OCI-LY3 (cell line): ENCODE measurements around the gene CYP2F1.

Source experiments
- EZH2phosphoT487 ChIP-seq: fragments of 200-600 bp; shearing (Covaris generic); IDR thresholded peaks from 2 replicates; pipeline ENCODE4 v1.6.1; 2018; ENCODE audit warnings: antibody characterized with exemption, mixed run types, low read depth
- TF ChIP-seq, protein P1 (sequence below): fragments of 200-600, 300-600 bp; sonication (generic); IDR thresholded peaks from 2 replicates; pipeline ENCODE4 v1.5.1; 2014; ENCODE audit warnings: antibody characterized with exemption, low read length, low read depth

DNA sequence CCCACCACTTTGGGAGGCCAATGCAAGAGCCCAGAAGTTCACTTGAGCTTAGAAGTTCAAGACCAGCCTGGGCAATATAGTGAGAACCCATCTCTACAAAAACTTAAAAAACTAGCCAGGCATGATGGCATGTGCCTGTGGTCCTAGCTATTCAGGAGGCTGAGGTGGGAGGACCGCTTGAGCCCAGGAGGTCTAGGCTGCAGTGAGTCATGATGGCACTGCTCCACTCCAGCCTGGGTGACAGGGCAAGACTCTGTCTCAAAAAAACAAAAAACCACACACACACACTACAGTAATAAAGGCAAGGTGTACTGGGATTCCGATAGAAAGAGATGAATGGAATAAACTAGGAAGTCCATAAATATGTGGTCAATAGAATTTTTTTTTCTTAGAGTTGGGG is 35.6 kb downstream of the CYP2F1 start:
- TF ChIP-seq EZH2phosphoT487, result no peak
- TF ChIP-seq, protein P1, sequence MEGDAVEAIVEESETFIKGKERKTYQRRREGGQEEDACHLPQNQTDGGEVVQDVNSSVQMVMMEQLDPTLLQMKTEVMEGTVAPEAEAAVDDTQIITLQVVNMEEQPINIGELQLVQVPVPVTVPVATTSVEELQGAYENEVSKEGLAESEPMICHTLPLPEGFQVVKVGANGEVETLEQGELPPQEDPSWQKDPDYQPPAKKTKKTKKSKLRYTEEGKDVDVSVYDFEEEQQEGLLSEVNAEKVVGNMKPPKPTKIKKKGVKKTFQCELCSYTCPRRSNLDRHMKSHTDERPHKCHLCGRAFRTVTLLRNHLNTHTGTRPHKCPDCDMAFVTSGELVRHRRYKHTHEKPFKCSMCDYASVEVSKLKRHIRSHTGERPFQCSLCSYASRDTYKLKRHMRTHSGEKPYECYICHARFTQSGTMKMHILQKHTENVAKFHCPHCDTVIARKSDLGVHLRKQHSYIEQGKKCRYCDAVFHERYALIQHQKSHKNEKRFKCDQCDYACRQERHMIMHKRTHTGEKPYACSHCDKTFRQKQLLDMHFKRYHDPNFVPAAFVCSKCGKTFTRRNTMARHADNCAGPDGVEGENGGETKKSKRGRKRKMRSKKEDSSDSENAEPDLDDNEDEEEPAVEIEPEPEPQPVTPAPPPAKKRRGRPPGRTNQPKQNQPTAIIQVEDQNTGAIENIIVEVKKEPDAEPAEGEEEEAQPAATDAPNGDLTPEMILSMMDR, result no peak
